Liver (tissue), 9 donors: ENCODE measurements around the gene IRAK2. TPM values are rescaled to one million over a fixed set of nuclear protein-coding genes. Genes with fewer than 3 reads are reported as not detected.

Experiments used
- DNase-seq: peaks from one replicate; pipeline ENCODE4 v3.0.0-alpha.2; 2017; ENCODE audit warnings: low spot score
- H3K27ac ChIP-seq, 2 donors: one replicate each; pipeline ENCODE4 v1.7.0; 2013; ENCODE audit warnings: inconsistent platforms in 2 of 2, low read length in 2 of 2, control low read depth in 1 of 2, low read depth in 1 of 2, mild to moderate bottlenecking in 1 of 2
- H3K27me3 ChIP-seq, 4 donors: one replicate each; pipeline versions ENCODE4 v1.6.1 to v1.7.0; 2013; ENCODE audit warnings: low read length in 3 of 4, inconsistent platforms in 1 of 4, mild to moderate bottlenecking in 1 of 4, moderate library complexity in 1 of 4; ENCODE audit not compliant: control insufficient read depth in 4 of 4, insufficient read depth in 4 of 4
- H3K36me3 ChIP-seq, 4 donors: one replicate each; pipeline versions ENCODE4 v1.6.1 to v1.7.0; 2013; ENCODE audit warnings: low read length in 3 of 4, mild to moderate bottlenecking in 3 of 4, low read depth in 1 of 4, moderate library complexity in 1 of 4; ENCODE audit not compliant: control insufficient read depth in 4 of 4, insufficient read depth in 3 of 4
- H3K4me1 ChIP-seq, 4 donors: one replicate each; pipeline versions ENCODE4 v1.6.1 to v1.7.0; 2013; ENCODE audit warnings: low read length in 3 of 4, mild to moderate bottlenecking in 3 of 4, moderate library complexity in 1 of 4; ENCODE audit not compliant: control insufficient read depth in 4 of 4, insufficient read depth in 4 of 4
- H3K4me3 ChIP-seq, 3 donors: one replicate each; pipeline versions ENCODE4 v1.6.1 to v1.7.0; 2013; ENCODE audit warnings: low read length in 3 of 3, control low read depth in 1 of 3, low read depth in 1 of 3, mild to moderate bottlenecking in 1 of 3
- H3K9ac ChIP-seq, 2 donors: one replicate each; pipeline ENCODE4 v1.7.0; 2013; ENCODE audit warnings: low read length in 2 of 2, mild to moderate bottlenecking in 2 of 2, moderate library complexity in 2 of 2, control low read depth in 1 of 2, low read depth in 1 of 2
- H3K9me3 ChIP-seq, 4 donors: one replicate each; pipeline versions ENCODE4 v1.6.1 to v1.7.0; 2013; ENCODE audit warnings: low read length in 3 of 4; ENCODE audit not compliant: control insufficient read depth in 4 of 4
- CTCF ChIP-seq: fragments of 150-350 bp; IDR thresholded peaks from 2 replicates; pipeline ENCODE4 v1.5.1; 2017; ENCODE audit warnings: improper control_type of control experiment, low read depth, low read length; ENCODE audit not compliant: missing input control
- EGR1 ChIP-seq, 2 donors: IDR thresholded peaks; 2 replicates each; pipeline ENCODE4 v1.6.1; 2016 to 2018; ENCODE audit warnings: antibody characterized with exemption in 2 of 2, low read depth in 2 of 2
- FOXA2 ChIP-seq: IDR thresholded peaks from 2 replicates; pipeline ENCODE4 v1.6.1; 2016; ENCODE audit warnings: antibody characterized with exemption
- GABPA ChIP-seq, 2 donors: IDR thresholded peaks in 1 of 2; conservative IDR thresholded peaks in 1 of 2; 2 replicates each; pipeline ENCODE4 v1.6.1; 2016; ENCODE audit warnings: antibody characterized with exemption in 2 of 2, mild to moderate bottlenecking in 1 of 2, moderate library complexity in 1 of 2
- HNF4A ChIP-seq, 2 donors: conservative IDR thresholded peaks; 2 replicates each; pipeline ENCODE4 v1.6.1; 2016; ENCODE audit warnings: antibody characterized with exemption in 2 of 2, mild to moderate bottlenecking in 2 of 2
- HNF4G ChIP-seq: IDR thresholded peaks from 2 replicates; pipeline ENCODE4 v1.6.1; 2016; ENCODE audit warnings: antibody characterized with exemption
- JUND ChIP-seq, 2 donors: IDR thresholded peaks; 2 replicates each; pipeline ENCODE4 v1.6.1; 2016; ENCODE audit warnings: antibody characterized with exemption in 2 of 2
- NR2F2 ChIP-seq: IDR thresholded peaks from 2 replicates; pipeline ENCODE4 v1.6.1; 2016; ENCODE audit warnings: antibody characterized with exemption
- RAD21 ChIP-seq, 2 donors: IDR thresholded peaks; 2 replicates each; pipeline ENCODE4 v1.6.1; 2016; ENCODE audit warnings: antibody characterized with exemption in 2 of 2, mild to moderate bottlenecking in 2 of 2
- REST ChIP-seq: IDR thresholded peaks from 2 replicates; pipeline ENCODE4 v1.6.1; 2016; ENCODE audit warnings: antibody characterized with exemption, mild to moderate bottlenecking
- RXRA ChIP-seq, 2 donors: IDR thresholded peaks; 2 replicates each; pipeline ENCODE4 v1.6.1; 2017 to 2018; ENCODE audit warnings: antibody characterized with exemption in 2 of 2, mild to moderate bottlenecking in 1 of 2
- SP1 ChIP-seq: IDR thresholded peaks from 2 replicates; pipeline ENCODE4 v1.6.1; 2018; ENCODE audit warnings: antibody characterized with exemption, mild to moderate bottlenecking
- TAF1 ChIP-seq: conservative IDR thresholded peaks from 2 replicates; pipeline ENCODE4 v1.6.1; 2016; ENCODE audit warnings: antibody characterized with exemption, mild to moderate bottlenecking
- YY1 ChIP-seq: IDR thresholded peaks from 2 replicates; pipeline ENCODE4 v1.6.1; 2016; ENCODE audit warnings: antibody characterized with exemption, mild to moderate bottlenecking
- WGBS: extraction: QIAGEN DNeasy Blood & Tissue Kit; methylation state at CpG from one replicate; pipeline ENCODE4 v1.1.7; 2013; 5-methylcytosine and 5-hydroxymethylcytosine counted together
- polyA plus RNA-seq, 2 donors: library from polyadenylated mRNA; stranded (reverse) in 1 of 2; unstranded in 1 of 2; fragments of 200-250 nt in 1 of 2; fragments of >200 nt in 1 of 2; fragmentation: Nextera tagmentation in 1 of 2; extraction: Ambion mirVana in 1 of 2; gene quantifications; one replicate each; pipeline versions ENCODE4 v1.2.1 to v1.2.3, GENCODE V29; 2013 to 2015
- total RNA-seq, 2 donors: library from RNA; depleted of rRNA; stranded (reverse); fragments of >200 nt; gene quantifications; one replicate each; pipeline ENCODE4 v1.2.3, GENCODE V29; 2014
- TF ChIP-seq, protein P1 (sequence below): IDR thresholded peaks from 2 replicates; pipeline ENCODE4 v1.6.1; 2016; ENCODE audit warnings: antibody characterized with exemption
- TF ChIP-seq, protein P2 (sequence below): IDR thresholded peaks from 2 replicates; pipeline ENCODE4 v1.6.1; 2016; ENCODE audit warnings: antibody characterized with exemption
- TF ChIP-seq, protein P3 (sequence below): IDR thresholded peaks from 2 replicates; pipeline ENCODE4 v1.6.1; 2016; ENCODE audit warnings: antibody characterized with exemption
- donor health status: healthy.
- donor health status: healthy.
- donor health status: healthy.
- donor health status: healthy.
- donor health status: healthy.

IRAK2 gene
- total and polyA plus RNA-seq, 4 donors = 2.7 to 9.3 (median 5.9) TPM

DNA sequence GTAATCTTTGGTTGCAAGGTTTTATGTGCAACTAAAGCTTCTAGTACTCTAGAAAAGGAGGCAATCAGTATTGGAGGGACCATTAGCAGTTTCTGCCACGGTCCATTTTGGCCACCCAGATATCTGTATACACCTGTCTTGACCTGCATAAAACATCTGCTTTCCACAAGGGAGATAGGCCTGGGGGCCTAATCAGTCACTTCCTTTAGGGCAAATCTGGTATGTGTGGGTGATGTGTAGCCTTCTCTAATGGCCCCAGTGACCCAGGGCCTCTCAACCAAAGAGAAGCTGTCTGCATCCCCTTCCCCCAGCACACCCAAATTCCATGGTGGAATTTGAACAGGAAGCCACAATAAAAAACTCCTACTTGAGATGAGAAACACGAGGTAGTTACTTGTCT is 19.5 kb downstream of the IRAK2 start:
- TF ChIP-seq, protein P1, sequence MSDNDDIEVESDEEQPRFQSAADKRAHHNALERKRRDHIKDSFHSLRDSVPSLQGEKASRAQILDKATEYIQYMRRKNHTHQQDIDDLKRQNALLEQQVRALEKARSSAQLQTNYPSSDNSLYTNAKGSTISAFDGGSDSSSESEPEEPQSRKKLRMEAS = no peak
- TF ChIP-seq JUND (IDR thresholded peaks at IDR 0.05) = no peak
- TF ChIP-seq, protein P2, sequence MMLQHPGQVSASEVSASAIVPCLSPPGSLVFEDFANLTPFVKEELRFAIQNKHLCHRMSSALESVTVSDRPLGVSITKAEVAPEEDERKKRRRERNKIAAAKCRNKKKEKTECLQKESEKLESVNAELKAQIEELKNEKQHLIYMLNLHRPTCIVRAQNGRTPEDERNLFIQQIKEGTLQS = no peak
- TF ChIP-seq EGR1 (IDR thresholded peaks at IDR 0.05; ENCODE audit: low read depth in 2 of 2) = no peak
- TF ChIP-seq HNF4G = no peak
- no peak for TF ChIP-seq NR2F2
- no peak for TF ChIP-seq SP1
- TF ChIP-seq RXRA (IDR thresholded peaks at IDR 0.05) = no peak
- no peak for TF ChIP-seq REST
- Histone ChIP-seq H3K9me3 (no peaks in the 10 kb centered on the region), H3K36me3 (peaks cover 2 to 5% (median 4%) of the 10 kb centered on the region in 4 donors), H3K4me3 (no peak overlapping the region), H3K27ac (no peak overlapping the region), H3K27me3 (no peaks in the 10 kb centered on the region), H3K9ac (no peak overlapping the region), H3K4me1 (peaks cover 2 to 9% (median 5%) of the 10 kb centered on the region in 4 donors)
- no peak for DNase-seq
- 85% methylated on average over 2 of the region's 2 CpGs for WGBS

DNA sequence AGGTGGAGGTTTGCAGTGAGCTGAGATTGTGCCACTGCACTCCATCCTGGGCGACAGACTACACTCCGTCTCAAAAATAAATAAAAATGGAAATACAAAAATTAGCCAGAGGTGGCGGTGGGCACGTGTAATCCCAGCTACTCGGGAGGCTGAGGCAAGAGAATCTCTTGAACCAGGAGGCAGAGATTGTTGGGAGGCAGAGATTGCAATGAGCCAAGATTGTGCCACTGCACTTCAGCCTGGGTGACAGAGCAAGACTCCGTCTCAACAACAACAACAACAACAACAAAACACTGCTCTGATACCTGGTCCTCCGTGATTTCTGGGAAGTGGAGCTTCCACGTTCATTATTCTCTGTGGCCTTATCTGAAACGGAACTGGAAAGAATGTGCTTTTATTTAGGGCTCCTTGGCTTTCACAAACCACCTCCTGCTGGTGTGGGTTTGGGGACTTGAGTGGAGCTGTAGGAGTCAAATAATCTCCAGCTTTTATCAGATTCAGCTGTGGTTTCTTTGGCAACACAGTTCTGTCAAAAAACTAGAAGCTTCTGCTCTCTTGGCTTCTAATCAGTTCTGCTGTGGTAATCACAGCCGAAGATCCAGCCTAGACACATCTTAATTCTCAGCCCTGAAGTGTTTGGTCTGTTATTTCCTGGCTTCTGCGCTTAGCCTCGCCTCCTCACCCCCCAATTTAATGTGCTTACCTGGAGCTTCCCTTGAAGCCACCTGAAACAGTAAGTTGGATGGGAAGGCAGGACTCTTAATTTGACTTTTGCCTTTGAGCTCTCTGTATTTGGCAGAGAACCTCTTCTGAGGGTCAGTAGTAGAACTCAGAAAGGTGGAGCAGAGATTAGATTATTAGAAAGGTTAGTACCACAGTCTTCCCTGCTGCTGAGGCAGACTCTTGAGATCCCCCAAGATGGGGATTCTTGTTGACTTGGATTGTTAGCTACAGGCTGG is 21.4 kb downstream of the IRAK2 start:
- no peaks in the 10 kb centered on the region for H3K27me3 ChIP-seq
- no peak for DNase-seq
- WGBS = 82% methylated on average over 12 of the region's 12 CpGs
- no peak overlapping the region for H3K27ac ChIP-seq
- H3K36me3 ChIP-seq = peaks cover 0 to 5% (median 3%) of the 10 kb centered on the region in 4 donors
- H3K4me3 ChIP-seq = no peak overlapping the region
- no peak overlapping the region for H3K9ac ChIP-seq
- H3K4me1 ChIP-seq = peaks cover 9 to 22% (median 19%) of the 10 kb centered on the region in 4 donors
- H3K9me3 ChIP-seq = no peaks in the 10 kb centered on the region
- TF ChIP-seq NR2F2 (no peak), FOXA2 (no peak), JUND (IDR thresholded peaks at IDR 0.05) (no peak), RXRA (IDR thresholded peaks at IDR 0.05) (no peak), CTCF (no peak), YY1 (no peak), HNF4A (conservative IDR thresholded peaks at IDR 0.05) (no peak), RAD21 (IDR thresholded peaks at IDR 0.05) (no peak), TAF1 (no peak), REST (no peak), EGR1 (IDR thresholded peaks at IDR 0.05; ENCODE audit: low read depth in 2 of 2) (no peak), GABPA (IDR thresholded peaks at IDR 0.05 in 1 of 2, conservative IDR thresholded peaks at IDR 0.05 in 1 of 2) (no peak), SP1 (no peak), HNF4G (no peak)
- TF ChIP-seq, protein P2 = no peak
- TF ChIP-seq, protein P1 = no peak
- TF ChIP-seq, protein P3, sequence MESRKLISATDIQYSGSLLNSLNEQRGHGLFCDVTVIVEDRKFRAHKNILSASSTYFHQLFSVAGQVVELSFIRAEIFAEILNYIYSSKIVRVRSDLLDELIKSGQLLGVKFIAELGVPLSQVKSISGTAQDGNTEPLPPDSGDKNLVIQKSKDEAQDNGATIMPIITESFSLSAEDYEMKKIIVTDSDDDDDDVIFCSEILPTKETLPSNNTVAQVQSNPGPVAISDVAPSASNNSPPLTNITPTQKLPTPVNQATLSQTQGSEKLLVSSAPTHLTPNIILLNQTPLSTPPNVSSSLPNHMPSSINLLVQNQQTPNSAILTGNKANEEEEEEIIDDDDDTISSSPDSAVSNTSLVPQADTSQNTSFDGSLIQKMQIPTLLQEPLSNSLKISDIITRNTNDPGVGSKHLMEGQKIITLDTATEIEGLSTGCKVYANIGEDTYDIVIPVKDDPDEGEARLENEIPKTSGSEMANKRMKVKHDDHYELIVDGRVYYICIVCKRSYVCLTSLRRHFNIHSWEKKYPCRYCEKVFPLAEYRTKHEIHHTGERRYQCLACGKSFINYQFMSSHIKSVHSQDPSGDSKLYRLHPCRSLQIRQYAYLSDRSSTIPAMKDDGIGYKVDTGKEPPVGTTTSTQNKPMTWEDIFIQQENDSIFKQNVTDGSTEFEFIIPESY = no peak
